Subcutaneous abdominal adipose tissue (tissue), 5 donors: ENCODE results near the gene SCIN.
"Not testable (repeated sequence)": the region's sequence is repeated elsewhere in the genome, so short reads cannot be mapped to it uniquely, and the experiment has no call there.

ENCODE experiments used
- H3K27ac ChIP-seq: one replicate; pipeline ENCODE4 v1.7.0; 2013; ENCODE audit warnings: low read depth, mild to moderate bottlenecking, inconsistent platforms, low read length, moderate library complexity
- H3K27me3 ChIP-seq, 5 donors: one replicate each; pipeline ENCODE4 v1.7.0; 2013; ENCODE audit warnings: low read length in 5 of 5, inconsistent platforms in 1 of 5; ENCODE audit not compliant: control insufficient read depth in 5 of 5, insufficient read depth in 4 of 5
- H3K36me3 ChIP-seq, 5 donors: one replicate each; pipeline ENCODE4 v1.7.0; 2013; ENCODE audit warnings: low read length in 5 of 5; ENCODE audit not compliant: control insufficient read depth in 5 of 5, insufficient read depth in 5 of 5
- H3K4me1 ChIP-seq, 5 donors: one replicate each; pipeline ENCODE4 v1.7.0; 2013; ENCODE audit warnings: low read length in 5 of 5, mild to moderate bottlenecking in 3 of 5, moderate library complexity in 1 of 5; ENCODE audit not compliant: control insufficient read depth in 5 of 5, insufficient read depth in 5 of 5
- H3K4me3 ChIP-seq, 5 donors: one replicate each; pipeline ENCODE4 v1.7.0; 2013; ENCODE audit warnings: low read length in 5 of 5, low read depth in 1 of 5
- H3K9ac ChIP-seq, 5 donors: one replicate each; pipeline ENCODE4 v1.7.0; 2013; ENCODE audit warnings: low read length in 5 of 5, mild to moderate bottlenecking in 4 of 5, moderate library complexity in 3 of 5
- H3K9me3 ChIP-seq, 5 donors: one replicate each; pipeline ENCODE4 v1.7.0; 2013; ENCODE audit warnings: low read length in 5 of 5; ENCODE audit not compliant: control insufficient read depth in 5 of 5
- donor health status: healthy.
- donor health status: healthy.
- donor health status: healthy.
- donor health status: healthy.
- donor health status: healthy.

SCIN gene

DNA sequence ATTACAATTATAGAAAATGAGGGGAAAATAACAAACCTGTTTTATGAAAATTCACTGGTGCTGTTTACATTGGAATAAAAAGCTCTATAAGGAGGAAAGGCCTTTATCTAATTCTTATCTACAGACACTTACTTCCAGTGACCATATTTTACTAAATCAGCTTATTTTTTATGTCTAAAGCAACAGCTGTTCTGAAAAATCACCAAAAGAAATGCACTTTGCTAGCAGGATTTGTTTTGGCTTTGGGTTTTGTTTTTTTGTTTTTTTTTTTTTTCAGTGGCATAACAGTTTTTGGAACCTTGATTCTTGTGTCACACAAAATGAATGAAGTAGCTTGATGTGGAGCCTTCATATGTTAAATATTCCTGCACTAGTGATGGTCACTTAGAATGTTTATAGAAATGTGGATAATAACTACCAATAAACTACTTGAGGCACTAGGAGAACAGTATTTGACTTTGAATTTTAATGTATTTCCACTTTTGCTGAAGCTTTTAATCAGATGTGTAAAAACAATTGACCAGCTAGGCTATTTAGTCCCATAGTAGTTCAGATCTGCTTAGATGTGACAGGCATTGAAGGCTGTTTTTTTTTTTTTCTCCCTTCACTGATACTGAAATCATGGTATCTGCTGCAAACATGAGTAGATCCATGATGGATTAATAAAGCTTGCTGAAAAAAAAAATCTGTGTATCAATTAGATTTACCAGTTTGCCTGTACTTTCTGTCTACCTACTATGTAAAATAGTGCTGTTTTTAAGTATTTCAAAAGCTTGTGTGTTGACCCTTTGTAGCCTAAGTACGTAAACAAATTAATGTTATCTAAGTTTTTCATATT, 119.7 kb downstream of the SCIN start:
- H3K27me3 ChIP-seq = no peaks in the 10 kb centered on the region
- peak overlapping the region in 1 of 5 donors; percentile 8 for H3K9ac ChIP-seq
- H3K4me1 ChIP-seq = peaks cover 0 to 33% (median 18%) of the 10 kb centered on the region in 5 donors
- no peaks in the 10 kb centered on the region for H3K9me3 ChIP-seq
- no peaks in the 10 kb centered on the region for H3K36me3 ChIP-seq
- peak overlapping the region in 1 of 5 donors; percentile 40 for H3K4me3 ChIP-seq
- no peak overlapping the region for H3K27ac ChIP-seq

DNA sequence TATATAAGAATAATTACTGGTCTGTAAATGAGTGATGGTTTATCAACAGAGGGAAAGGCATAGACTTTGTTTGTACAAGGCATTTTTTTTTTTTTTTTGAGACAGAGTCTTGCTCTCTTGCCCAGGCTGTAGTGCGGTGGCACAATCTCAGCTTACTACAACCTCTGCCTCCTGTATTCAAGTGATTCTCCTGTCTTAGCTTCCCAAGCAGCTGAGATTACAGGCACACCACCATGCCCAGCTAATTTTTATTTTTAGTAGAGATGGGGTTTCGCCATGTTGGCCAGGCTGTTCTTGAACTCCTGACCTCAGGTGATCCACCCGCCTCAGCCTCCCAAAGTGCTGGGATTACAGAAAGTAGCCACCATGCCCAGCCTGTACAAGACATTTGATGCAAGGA, 120.9 kb downstream of the SCIN start:
- H3K4me3 ChIP-seq, H3K9ac ChIP-seq, H3K27me3 ChIP-seq, H3K27ac ChIP-seq, H3K36me3 ChIP-seq, H3K9me3 ChIP-seq: not testable (repeated sequence)
- H3K4me1 ChIP-seq = peaks cover 0 to 26% (median 7%) of the 10 kb centered on the region in 5 donors

DNA sequence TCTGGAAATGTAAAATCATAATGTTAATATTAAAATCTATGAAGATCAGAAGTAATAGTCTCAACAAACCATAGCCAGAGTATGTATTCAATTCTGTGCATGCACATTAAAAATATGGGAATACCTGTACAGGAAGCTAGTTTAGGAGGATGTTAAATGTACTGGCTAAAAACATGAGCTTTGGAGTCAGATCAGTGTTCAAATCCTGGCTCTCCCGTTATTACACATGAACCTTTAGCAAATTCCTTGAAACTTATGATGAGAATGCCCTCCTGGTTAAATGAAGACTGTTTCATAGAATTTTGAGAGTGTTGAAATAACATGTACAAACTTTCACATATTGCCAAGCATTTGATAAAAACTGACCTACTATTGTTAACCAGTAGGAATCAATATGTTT, 121.5 kb downstream of the SCIN start:
- no peak overlapping the region for H3K27ac ChIP-seq
- H3K27me3 ChIP-seq = no peaks in the 10 kb centered on the region
- H3K9me3 ChIP-seq = no peaks in the 10 kb centered on the region
- no peak overlapping the region for H3K4me3 ChIP-seq
- H3K4me1 ChIP-seq = peaks cover 0 to 26% (median 6%) of the 10 kb centered on the region in 5 donors
- H3K9ac ChIP-seq = no peak overlapping the region
- no peaks in the 10 kb centered on the region for H3K36me3 ChIP-seq

DNA sequence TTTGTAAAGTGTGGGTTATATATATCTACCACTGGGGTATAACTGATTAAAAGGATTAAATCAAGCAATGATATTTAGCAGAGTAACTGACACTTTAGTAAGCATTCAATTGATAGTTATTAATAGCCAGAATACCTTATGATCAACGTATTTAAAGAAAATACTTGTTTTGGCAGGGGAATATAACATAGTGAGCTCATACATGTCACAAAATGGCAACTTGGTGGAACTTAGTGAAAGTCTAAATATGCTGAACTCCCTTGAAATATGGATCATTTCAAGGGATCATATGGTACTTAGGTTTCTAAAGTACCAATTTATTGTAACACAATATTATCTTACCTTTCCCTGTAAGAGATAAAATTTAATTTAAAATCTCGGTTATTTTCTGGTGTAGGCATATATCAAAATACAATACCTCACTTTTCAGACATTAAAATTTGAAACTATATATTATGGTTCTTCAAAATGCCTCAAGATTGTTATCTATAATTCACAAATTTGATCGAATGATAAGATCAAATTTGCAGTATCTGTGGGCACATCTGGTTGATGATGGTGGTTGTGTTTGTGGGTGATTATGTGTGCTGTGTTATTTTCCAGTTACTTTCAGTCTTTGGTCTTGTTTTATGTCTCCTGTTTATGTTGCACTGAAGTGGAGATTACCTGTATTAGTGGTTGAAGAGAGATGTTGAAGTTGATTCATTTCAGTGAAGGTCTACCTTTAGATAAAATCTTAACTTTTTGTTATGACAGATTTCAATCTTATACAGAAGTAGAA, 122.1 kb downstream of the SCIN start:
- Histone ChIP-seq H3K27me3 (no peaks in the 10 kb centered on the region), H3K36me3 (no peaks in the 10 kb centered on the region), H3K9ac (no peak overlapping the region), H3K4me1 (peaks cover 0 to 25% (median 5%) of the 10 kb centered on the region in 5 donors), H3K9me3 (no peaks in the 10 kb centered on the region), H3K27ac (no peak overlapping the region), H3K4me3 (no peak overlapping the region)

DNA sequence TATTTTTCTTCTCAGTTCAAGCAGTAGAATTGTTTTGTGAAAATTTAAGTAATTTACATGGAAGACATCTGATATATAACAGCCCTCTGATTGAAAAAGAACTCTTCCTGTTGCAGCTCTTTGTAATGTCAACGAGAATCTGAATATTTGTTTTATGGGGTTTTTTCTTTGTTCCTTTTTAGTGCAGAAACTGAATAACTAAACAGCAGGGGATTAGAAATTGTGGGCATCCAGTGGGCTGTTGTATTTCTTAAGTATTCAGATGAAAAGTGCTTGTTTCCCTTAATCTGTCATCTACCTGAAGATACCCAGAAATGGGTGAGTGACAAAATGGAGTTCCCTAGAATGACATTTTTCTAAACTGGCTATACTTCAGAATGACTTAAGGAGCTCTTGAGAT, 124.3 kb downstream of the SCIN start:
- Histone ChIP-seq H3K36me3 (no peaks in the 10 kb centered on the region), H3K27me3 (no peaks in the 10 kb centered on the region), H3K4me3 (no peak overlapping the region), H3K9ac (no peak overlapping the region), H3K9me3 (no peaks in the 10 kb centered on the region), H3K27ac (no peak overlapping the region), H3K4me1 (peaks cover 0 to 11% (median 0%) of the 10 kb centered on the region in 5 donors)

DNA sequence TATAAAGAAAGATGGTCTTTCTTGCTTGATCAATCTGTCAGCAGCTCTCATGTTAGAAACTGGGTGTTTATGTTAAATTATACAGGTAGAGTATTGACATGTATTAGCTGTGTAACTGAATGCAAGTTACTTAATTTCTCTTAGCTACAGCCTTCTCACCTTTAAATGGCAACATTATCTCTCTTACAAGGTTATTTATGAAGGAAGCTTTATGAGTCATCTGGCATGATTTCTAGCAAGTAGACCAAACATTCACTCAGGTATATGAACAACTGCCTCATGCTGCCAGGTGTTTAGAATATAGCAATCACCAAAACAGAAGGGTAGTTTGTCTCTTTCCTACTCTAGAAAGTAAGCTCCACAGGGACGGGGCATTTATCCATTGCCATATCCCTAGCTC, 125.4 kb downstream of the SCIN start:
- no peaks in the 10 kb centered on the region for H3K36me3 ChIP-seq

DNA sequence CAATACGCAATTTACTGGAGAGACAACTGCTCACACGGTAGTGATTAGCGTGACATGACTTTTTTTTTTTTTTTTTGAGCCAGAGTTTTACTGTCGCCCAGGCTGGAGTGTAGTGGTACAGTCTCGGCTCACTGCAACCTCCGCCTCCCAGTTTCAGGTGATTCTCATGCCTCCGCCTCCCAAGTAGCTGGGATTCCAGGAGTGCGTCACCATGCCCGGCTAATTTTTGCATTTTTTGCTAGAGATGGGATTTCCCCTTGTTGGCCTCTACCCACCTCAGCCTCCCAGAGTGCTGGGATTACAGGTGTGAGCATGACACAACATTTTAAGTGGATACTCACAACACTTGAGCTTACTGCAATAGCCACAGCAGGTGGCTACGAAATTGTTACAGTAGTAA, 128.8 kb downstream of the SCIN start:
- peaks cover 0 to 9% (median 0%) of the 10 kb centered on the region in 5 donors for H3K9me3 ChIP-seq
- H3K4me3 ChIP-seq = no peak overlapping the region
- no peaks in the 10 kb centered on the region for H3K4me1 ChIP-seq
- H3K27me3 ChIP-seq = no peaks in the 10 kb centered on the region
- H3K27ac ChIP-seq = no peak overlapping the region
- no peaks in the 10 kb centered on the region for H3K36me3 ChIP-seq
- no peak overlapping the region for H3K9ac ChIP-seq

More for the DNA sequence above, 125.4 kb downstream of the SCIN start:
- Histone ChIP-seq H3K4me3 (no peak overlapping the region), H3K27me3 (no peaks in the 10 kb centered on the region), H3K9me3 (peaks cover 0 to 1% (median 0%) of the 10 kb centered on the region in 5 donors), H3K9ac (no peak overlapping the region), H3K4me1 (peaks cover 0 to under 1% (median 0%) of the 10 kb centered on the region in 5 donors), H3K27ac (no peak overlapping the region)

DNA sequence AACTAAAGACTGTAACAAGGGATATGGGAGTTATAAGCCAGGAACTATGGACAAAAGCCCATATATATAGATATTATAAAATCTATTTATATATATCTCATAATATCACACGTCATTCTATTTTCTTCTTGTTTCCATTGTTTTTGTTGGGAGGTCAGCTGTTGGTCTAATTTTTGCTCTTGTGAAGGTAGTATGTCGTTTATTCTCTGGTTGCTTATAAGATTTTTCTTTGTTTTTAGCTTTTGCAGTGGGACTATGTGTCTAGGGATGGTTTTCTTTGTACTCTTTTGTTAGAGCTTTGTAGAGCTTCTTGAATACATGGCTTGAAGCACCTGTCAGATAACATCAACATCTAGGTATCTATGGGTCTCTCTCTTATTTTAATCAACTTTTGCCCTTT, 130.9 kb downstream of the SCIN start:
- no peaks in the 10 kb centered on the region for H3K36me3 ChIP-seq
- H3K4me3 ChIP-seq = no peak overlapping the region
- H3K9me3 ChIP-seq = peaks cover 0 to 9% (median 0%) of the 10 kb centered on the region in 5 donors
- H3K4me1 ChIP-seq = no peaks in the 10 kb centered on the region
- H3K9ac ChIP-seq = no peak overlapping the region
- no peaks in the 10 kb centered on the region for H3K27me3 ChIP-seq
- no peak overlapping the region for H3K27ac ChIP-seq

DNA sequence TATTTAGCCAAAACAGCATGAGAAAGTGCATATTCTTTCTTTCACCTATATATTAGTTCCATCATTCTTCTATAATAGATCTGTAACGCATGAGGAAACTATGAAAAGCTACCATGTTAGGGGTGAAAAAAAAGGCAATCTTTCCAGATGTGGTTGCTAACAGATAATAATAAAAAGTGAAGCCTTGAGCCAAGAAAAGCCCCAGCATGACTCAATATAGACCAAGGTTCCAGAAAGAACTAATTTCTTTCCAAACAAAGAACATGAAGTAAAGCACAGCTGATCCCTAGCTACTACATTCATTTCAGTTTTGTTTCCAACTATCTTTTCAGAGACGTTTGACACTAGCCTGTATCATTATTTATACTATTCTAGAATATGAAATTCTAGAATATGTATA, 133.4 kb downstream of the SCIN start:
- Histone ChIP-seq H3K9ac (no peak overlapping the region), H3K36me3 (no peaks in the 10 kb centered on the region), H3K27ac (no peak overlapping the region), H3K4me1 (no peaks in the 10 kb centered on the region), H3K9me3 (peaks cover 0 to 9% (median 0%) of the 10 kb centered on the region in 5 donors), H3K4me3 (no peak overlapping the region), H3K27me3 (no peaks in the 10 kb centered on the region)

DNA sequence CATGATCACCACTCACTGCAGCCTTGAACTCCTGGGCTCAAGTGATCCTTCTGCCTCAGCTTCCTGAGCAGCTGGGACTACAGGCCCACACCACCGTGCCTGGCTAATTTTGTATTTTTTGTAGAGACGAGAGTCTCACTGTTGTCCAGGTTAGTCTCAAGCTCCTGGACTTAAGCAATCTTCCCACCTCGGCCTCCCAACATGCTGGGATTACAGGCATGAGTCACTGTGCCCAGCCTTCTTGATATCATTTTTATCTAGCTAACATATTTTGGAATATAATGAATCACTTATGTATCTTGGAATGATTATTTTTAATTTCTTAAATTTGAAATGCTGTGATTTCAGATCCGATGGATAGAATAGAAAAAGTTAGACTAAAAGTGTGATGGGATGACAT, 135.4 kb downstream of the SCIN start:
- H3K9ac ChIP-seq = no peak overlapping the region
- no peak overlapping the region for H3K4me3 ChIP-seq
- H3K36me3 ChIP-seq = no peaks in the 10 kb centered on the region
- H3K27me3 ChIP-seq = no peaks in the 10 kb centered on the region
- H3K9me3 ChIP-seq = peaks cover 0 to 8% (median 0%) of the 10 kb centered on the region in 5 donors
- H3K4me1 ChIP-seq = peaks cover 0 to 4% (median 0%) of the 10 kb centered on the region in 5 donors
- no peak overlapping the region for H3K27ac ChIP-seq
